SK-N-SH (cell line): ENCODE measurements around the gene PRKN. TPM values are rescaled to one million over a fixed set of nuclear protein-coding genes. Genes with fewer than 3 reads are reported as not detected.

ENCODE experiments used
- CTCF ChIA-PET: fragments of 300-600, 350-600 bp; formaldehyde crosslinking; extraction: SDS; loops from one replicate; lab custom pipeline; 2021; lab: Yijun Ruan, JAX
- POLR2A ChIA-PET: fragments of 350-600 bp; sonication (Branson Sonifier 250); formaldehyde crosslinking; extraction: SDS; loops from one replicate; lab custom pipeline; 2020; ENCODE audit warnings: antibody characterized with exemption, inconsistent platforms; lab: Yijun Ruan, JAX
- DNase-seq: peaks from one replicate; pipeline ENCODE4 v3.0.0; 2012
- H2AFZ ChIP-seq: fragments of 200-600 bp; sonication (generic); 2 replicates; pipeline ENCODE4 v1.8.1; 2016; ENCODE audit warnings: antibody characterized with exemption, mild to moderate bottlenecking, low read depth
- H3F3A ChIP-seq: fragments of 200-600 bp; sonication (generic); replicated peaks from 2 replicates; pipeline ENCODE3; 2016; ENCODE audit warnings: antibody characterized with exemption, mild to moderate bottlenecking; ENCODE audit not compliant: insufficient read depth
- H3K27ac ChIP-seq, 2 experiments: fragments of 200-500 bp in 1 of 2; fragments of 200-600 bp in 1 of 2; sonication (Bioruptor generic) in 1 of 2; sonication (generic), shearing (Covaris generic) in 1 of 2; 2 replicates each; pipeline versions ENCODE4 v1.5.1 to v1.6.1; 2014 to 2016; ENCODE audit warnings: low read depth in 2 of 2, inconsistent platforms in 1 of 2, low read length in 1 of 2, mild to moderate bottlenecking in 1 of 2, mixed read lengths in 1 of 2
- H3K27me3 ChIP-seq: fragments of 200-600 bp; sonication (generic), shearing (Covaris generic); 2 replicates; pipeline ENCODE4 v1.6.1; 2016; ENCODE audit warnings: mixed run types; ENCODE audit not compliant: insufficient read depth
- H3K36me3 ChIP-seq, 2 experiments: fragments of 200-500 bp in 1 of 2; fragments of 200-600 bp in 1 of 2; sonication (Bioruptor generic) in 1 of 2; sonication (generic) in 1 of 2; replicated peaks in 1 of 2; 2 replicates each; pipeline versions ENCODE3 to v1.5.1; 2014 to 2016; ENCODE audit warnings: low read length in 1 of 2, mild to moderate bottlenecking in 1 of 2; ENCODE audit not compliant: insufficient read depth in 2 of 2, control insufficient read depth in 1 of 2
- H3K4me1 ChIP-seq, 2 experiments: fragments of 200-500 bp in 1 of 2; fragments of 200-600 bp in 1 of 2; sonication (Bioruptor generic) in 1 of 2; sonication (generic), shearing (Covaris generic) in 1 of 2; 2 replicates each; pipeline versions ENCODE4 v1.5.1 to v1.6.1; 2014 to 2016; ENCODE audit warnings: low read depth in 1 of 2, low read length in 1 of 2, mixed run types in 1 of 2; ENCODE audit not compliant: insufficient read depth in 2 of 2, control insufficient read depth in 1 of 2
- H3K4me2 ChIP-seq: fragments of 200-600 bp; sonication (generic), shearing (Covaris generic); 2 replicates; pipeline ENCODE4 v1.6.1; 2017; ENCODE audit warnings: mixed run types
- H3K4me3 ChIP-seq, 2 experiments: fragments of 200-500 bp in 1 of 2; fragments of 200-600 bp in 1 of 2; sonication (Bioruptor generic) in 1 of 2; sonication (generic), shearing (Covaris generic) in 1 of 2; 2 replicates each; pipeline versions ENCODE4 v1.5.1 to v1.8.1; 2014 to 2016; ENCODE audit warnings: low read depth in 2 of 2, inconsistent platforms in 1 of 2, low read length in 1 of 2, mild to moderate bottlenecking in 1 of 2, mixed read lengths in 1 of 2, moderate library complexity in 1 of 2
- H3K79me2 ChIP-seq: fragments of 200-600 bp; sonication (generic); 2 replicates; pipeline ENCODE4 v1.8.1; 2017; ENCODE audit warnings: mild to moderate bottlenecking; ENCODE audit not compliant: insufficient read depth
- H3K9ac ChIP-seq: fragments of 200-600 bp; sonication (generic); 2 replicates; pipeline ENCODE4 v1.6.1; 2017; ENCODE audit warnings: mixed run types
- H3K9me2 ChIP-seq: fragments of 200-600 bp; sonication (generic); 2 replicates; pipeline ENCODE4 v1.6.1; 2017; ENCODE audit warnings: mixed run types
- H3K9me3 ChIP-seq: fragments of 200-600 bp; sonication (generic); 2 replicates; pipeline ENCODE4 v1.6.1; 2017; ENCODE audit warnings: mixed run types, mild to moderate bottlenecking, moderate library complexity
- H4K20me1 ChIP-seq: fragments of 200-600 bp; sonication (generic); 2 replicates; pipeline ENCODE4 v1.6.1; 2017; ENCODE audit warnings: mild to moderate bottlenecking, mixed run types; ENCODE audit not compliant: insufficient read depth
- CTCF ChIP-seq: fragments of 200-600 bp; sonication (generic); IDR thresholded peaks from 2 replicates; pipeline ENCODE4 v1.6.1; 2017; ENCODE audit warnings: antibody characterized with exemption, mild to moderate bottlenecking, moderate library complexity
- ELF1 ChIP-seq: IDR thresholded peaks from 2 replicates; pipeline ENCODE4 v1.4.0; 2012
- EP300 ChIP-seq, 2 experiments: IDR thresholded peaks; 2 replicates each; pipeline versions ENCODE4 v1.4.0 to v1.6.1; 2012; ENCODE audit warnings: borderline replicate concordance in 1 of 2, low read depth in 1 of 2, low read length in 1 of 2
- FOSL2 ChIP-seq: IDR thresholded peaks from 2 replicates; pipeline ENCODE4 v1.4.0; 2012; ENCODE audit warnings: low read depth, mild to moderate bottlenecking, moderate library complexity, borderline replicate concordance
- FOXJ3 ChIP-seq: sonication (generic); formaldehyde crosslinking; IDR thresholded peaks from 2 replicates; pipeline ENCODE4 v1.5.1; 2020; ENCODE audit warnings: mild to moderate bottlenecking, missing genetic modification reagents
- FOXM1 ChIP-seq: IDR thresholded peaks from 2 replicates; pipeline ENCODE4 v1.4.0; 2012; ENCODE audit warnings: low read depth, mild to moderate bottlenecking
- GABPA ChIP-seq: IDR thresholded peaks from 2 replicates; pipeline ENCODE4 v1.4.0; 2012; ENCODE audit warnings: low read depth, mild to moderate bottlenecking
- IRF3 ChIP-seq: fragments of 150-350 bp; IDR thresholded peaks from 2 replicates; pipeline ENCODE4 v1.6.1; 2016; ENCODE audit warnings: mild to moderate bottlenecking, low read depth, low read length
- MAX ChIP-seq: IDR thresholded peaks from 2 replicates; pipeline ENCODE4 v1.4.0; 2012; ENCODE audit warnings: low read depth
- MEF2A ChIP-seq: IDR thresholded peaks from 2 replicates; pipeline ENCODE4 v1.4.0; 2012; ENCODE audit warnings: low read depth, borderline replicate concordance
- MXI1 ChIP-seq: IDR thresholded peaks from 2 replicates; pipeline ENCODE4 v1.6.1; 2012; ENCODE audit warnings: mild to moderate bottlenecking, low read depth, low read length, improper control_type of control experiment
- PBX3 ChIP-seq: IDR thresholded peaks from 2 replicates; pipeline ENCODE4; 2012
- RAD21 ChIP-seq: IDR thresholded peaks from 2 replicates; pipeline ENCODE4 v1.6.1; 2012; ENCODE audit warnings: mild to moderate bottlenecking, low read length
- RCOR1 ChIP-seq: fragments of 150-350 bp; IDR thresholded peaks from 2 replicates; pipeline ENCODE4 v1.6.1; 2017; ENCODE audit warnings: antibody characterized with exemption, low read length
- SIN3A ChIP-seq: IDR thresholded peaks from 2 replicates; pipeline ENCODE4 v1.6.1; 2012; ENCODE audit warnings: low read depth, mild to moderate bottlenecking, low read length, moderate library complexity, borderline replicate concordance
- SMC3 ChIP-seq: IDR thresholded peaks from 2 replicates; pipeline ENCODE4 v1.6.1; 2012; ENCODE audit warnings: low read depth, low read length, improper control_type of control experiment
- TAF1 ChIP-seq: IDR thresholded peaks from 2 replicates; pipeline ENCODE4 v1.6.1; 2012; ENCODE audit warnings: low read depth, mild to moderate bottlenecking, low read length, moderate library complexity, borderline replicate concordance
- USF2 ChIP-seq: fragments of 150-350 bp; IDR thresholded peaks from 2 replicates; pipeline ENCODE4 v1.6.1; 2017; ENCODE audit warnings: antibody characterized with exemption, low read length, low read depth, borderline replicate concordance
- ZBTB33 ChIP-seq: IDR thresholded peaks from 2 replicates; pipeline ENCODE4 v1.4.0; 2012; ENCODE audit warnings: low read depth, borderline replicate concordance
- WGBS: methylation state at CpG from one replicate; pipeline ENCODE4 v1.1.6; 2017; ENCODE audit warnings: low lambda C conversion rate; 5-methylcytosine and 5-hydroxymethylcytosine counted together
- polyA plus RNA-seq, 3 experiments: library from polyadenylated mRNA; depleted of rRNA; stranded (reverse); fragments of >200 nt; gene quantifications; 2 replicates each; pipeline ENCODE4 v1.2.3, GENCODE V29; 2012

PRKN gene
- polyA plus RNA-seq, 1 of the 3 experiments (the other 2 are of a cell fraction): 0.76 TPM

GRCh38 chr6:161446949-161447348, 1280.6 kb downstream of the PRKN start (continued):
- TF ChIP-seq ZBTB33 (no peak), SMC3 (no peak), RCOR1 (no peak), ELF1 (no peak), TAF1 (no peak), FOXM1 (no peak), FOSL2 (no peak)

GRCh38 chr6:161446296-161446925, 1281.2 kb downstream of the PRKN start:
- ChIA-PET CTCF (interaction anchor here (2.7 kb wide), 1 partner anchor 28 kb away, joined by 18 read pairs; no protein-coding TSS in a partner anchor), POLR2A (no interaction called here)
- Histone ChIP-seq H2AFZ (no peak overlapping the region), H3F3A (no peaks in the 10 kb centered on the region), H3K9me3 (no peaks in the 10 kb centered on the region), H3K27me3 (no peaks in the 10 kb centered on the region), H3K4me3 (no peak overlapping the region), H4K20me1 (no peaks in the 10 kb centered on the region), H3K4me1 (peaks cover 0 to 18% of the 10 kb centered on the region in 2 experiments; a peak in 1 of 4 replicates), H3K36me3 (peaks cover 0 to 3% of the 10 kb centered on the region in 2 experiments), H3K9me2 (no peaks in the 10 kb centered on the region), H3K79me2 (no peaks in the 10 kb centered on the region), H3K9ac (no peak overlapping the region), H3K27ac (no peak overlapping the region), H3K4me2 (no peak overlapping the region)
- TF ChIP-seq IRF3: no peak
- TF ChIP-seq SIN3A: no peak
- no peak for TF ChIP-seq CTCF
- TF ChIP-seq FOXJ3: no peak
- TF ChIP-seq GABPA: no peak
- no peak for TF ChIP-seq MXI1
- TF ChIP-seq MAX: no peak
- TF ChIP-seq TAF1: no peak
- no peak for TF ChIP-seq ELF1
- no peak for TF ChIP-seq USF2
- TF ChIP-seq RAD21: no peak
- TF ChIP-seq PBX3: no peak
- no peak for TF ChIP-seq EP300 (IDR thresholded peaks at IDR 0.05; ENCODE audit: borderline replicate concordance in 1 of 2, low read depth in 1 of 2, low read length in 1 of 2)
- no peak for TF ChIP-seq MEF2A
- DNase-seq: peak; percentile 29
- WGBS: 67% methylated on average over 5 of the region's 6 CpGs
